Epithelial cell of prostate (primary cell): ENCODE data around the gene ZBTB43.
"Not testable (repeated sequence)": the region's sequence is repeated elsewhere in the genome, so short reads cannot be mapped to it uniquely, and the experiment has no call there.

Source experiments
- DNase-seq: peaks from one replicate; pipeline ENCODE4 v3.0.0-alpha.2; 2011; ENCODE audit warnings: low read depth, low spot score
- H3K27ac ChIP-seq: fragments of 450-650 bp; 2 replicates; pipeline ENCODE4 v1.5.1; 2017; ENCODE audit warnings: mild to moderate bottlenecking

ZBTB43 gene

GRCh38 chr9:126788634-126789349 is 16.0 kb upstream of the ZBTB43 start:
- peak; percentile 91 for DNase-seq
- peak overlapping the region; percentile 68 for H3K27ac ChIP-seq

- peak overlapping the region; percentile 86 for H3K27ac ChIP-seq
- no peak for DNase-seq
Observed at GRCh38 chr9:126790561-126790960, 14.3 kb upstream of the ZBTB43 start.

- peak; percentile 100 for DNase-seq
- peak overlapping the region; percentile 86 for H3K27ac ChIP-seq
Observed at GRCh38 chr9:126791406-126792230, 13.2 kb upstream of the ZBTB43 start.

- peak; percentile 93 for DNase-seq
- peak overlapping the region; percentile 86 for H3K27ac ChIP-seq
Observed at GRCh38 chr9:126793686-126794417, 11.0 kb upstream of the ZBTB43 start.

GRCh38 chr9:126794441-126794840 is 10.4 kb upstream of the ZBTB43 start:
- peak overlapping the region; percentile 86 for H3K27ac ChIP-seq
- DNase-seq: no peak

- no peak overlapping the region for H3K27ac ChIP-seq
- DNase-seq: no peak
Observed at GRCh38 chr9:126796758-126797157, 8.1 kb upstream of the ZBTB43 start.

- DNase-seq: no peak
- no peak overlapping the region for H3K27ac ChIP-seq
Observed at GRCh38 chr9:126797903-126798302, 6.9 kb upstream of the ZBTB43 start.

- H3K27ac ChIP-seq: no peak overlapping the region
- DNase-seq: no peak
Observed at GRCh38 chr9:126799034-126799433, 5.8 kb upstream of the ZBTB43 start.

- DNase-seq: no peak
- no peak overlapping the region for H3K27ac ChIP-seq
Observed at GRCh38 chr9:126802318-126803059, 2.4 kb upstream of the ZBTB43 start.

- DNase-seq: no peak
- H3K27ac ChIP-seq: peak overlapping the region; percentile 89
Observed at GRCh38 chr9:126804198-126804695, 593 bp upstream of the ZBTB43 start.

- DNase-seq: peak; percentile 72
- peak overlapping the region; percentile 89 for H3K27ac ChIP-seq
Observed at GRCh38 chr9:126805554-126806262, 868 bp downstream of the ZBTB43 start.

GRCh38 chr9:126806336-126806735 is 1.5 kb downstream of the ZBTB43 start:
- peak overlapping the region; percentile 89 for H3K27ac ChIP-seq
- no peak for DNase-seq

- DNase-seq: no peak
Observed at GRCh38 chr9:126809068-126809467, 4.2 kb downstream of the ZBTB43 start.

GRCh38 chr9:126810221-126810620 is 5.4 kb downstream of the ZBTB43 start:
- DNase-seq, H3K27ac ChIP-seq: not testable (repeated sequence)

More at GRCh38 chr9:126809068-126809467, 4.2 kb downstream of the ZBTB43 start:
- H3K27ac ChIP-seq: peak overlapping the region; percentile 30

GRCh38 chr9:126813072-126813471 is 8.2 kb downstream of the ZBTB43 start:
- no peak for DNase-seq
- H3K27ac ChIP-seq: no peak overlapping the region

- DNase-seq: no peak
Observed at GRCh38 chr9:126814091-126814490, 9.3 kb downstream of the ZBTB43 start.

GRCh38 chr9:126817615-126818014 is 12.8 kb downstream of the ZBTB43 start:
- not testable (repeated sequence) for DNase-seq, H3K27ac ChIP-seq

More at GRCh38 chr9:126814091-126814490, 9.3 kb downstream of the ZBTB43 start:
- no peak overlapping the region for H3K27ac ChIP-seq

- H3K27ac ChIP-seq: no peak overlapping the region
- DNase-seq: no peak
Observed at GRCh38 chr9:126818482-126818881, 13.6 kb downstream of the ZBTB43 start.

GRCh38 chr9:126819482-126819881 is 14.6 kb downstream of the ZBTB43 start:
- no peak overlapping the region for H3K27ac ChIP-seq
- no peak for DNase-seq
